ENCODE data around the gene TEX53. TPM values are rescaled to one million over a fixed set of nuclear protein-coding genes. Genes with fewer than 3 reads are reported as not detected.

TEX53 gene
- total and polyA plus RNA-seq, 2 donors (not counting 1 experiment from before 2014, with no cell fraction given) = not detected

- no peaks in the 10 kb centered on the region for H3K36me3 ChIP-seq (ENCODE audit: control insufficient read depth, insufficient read depth, low read length)
- peaks cover 3% of the 10 kb centered on the region for H3K4me1 ChIP-seq (ENCODE audit: control insufficient read depth, extremely low read depth, insufficient read depth, low read length)
- no peak overlapping the region for H3K4me3 ChIP-seq (replicated peaks in 1 of 4; ENCODE audit: control extremely low read depth in 1 of 4, insufficient read depth in 1 of 4, low read depth in 3 of 4, low read length in 4 of 4)
- no peaks in the 10 kb centered on the region for H3K79me2 ChIP-seq (ENCODE audit: control insufficient read depth, insufficient read depth, low read length)
- no peaks in the 10 kb centered on the region for H3K9me3 ChIP-seq (ENCODE audit: control insufficient read depth, insufficient read depth, low read depth, low read length)
- DNase-seq (ENCODE audit: low read depth in 2 of 2) = peak; percentile 40 to 73
- no peak overlapping the region for H3K9ac ChIP-seq (ENCODE audit: insufficient read depth, low read length)
- no peak overlapping the region for H2AFZ ChIP-seq (ENCODE audit: low read length)
- H3K27me3 ChIP-seq (ENCODE audit: control insufficient read depth, insufficient read depth, low read length) = peaks cover 2% of the 10 kb centered on the region
- H4K20me1 ChIP-seq (ENCODE audit: control insufficient read depth, extremely low read depth, insufficient read depth, low read length) = no peaks in the 10 kb centered on the region
- TF ChIP-seq CTCF (conservative IDR thresholded peaks at IDR 0.05 in 1 of 2, IDR thresholded peaks at IDR 0.05 in 1 of 2; ENCODE audit: low read depth in 1 of 2, low read length in 2 of 2) (no peak), EZH2 (IDR thresholded peaks at IDR 0.05; ENCODE audit: low read length, missing control alignments) (no peak)
- H3K4me2 ChIP-seq (ENCODE audit: extremely low read depth, insufficient read depth, low read length) = no peak overlapping the region
- H3K27ac ChIP-seq (ENCODE audit: insufficient read depth, low read length) = no peak overlapping the region
Measured at GRCh38 chr9:114655689-114656088, 1.9 kb downstream of the TEX53 start.

GRCh38 chr9:114653556-114654159 is 3.9 kb downstream of the TEX53 start:
- Histone ChIP-seq H3K4me1 (ENCODE audit: control insufficient read depth, extremely low read depth, insufficient read depth, low read length) (peaks cover 3% of the 10 kb centered on the region), H3K4me3 (replicated peaks in 1 of 4; ENCODE audit: control extremely low read depth in 1 of 4, insufficient read depth in 1 of 4, low read depth in 3 of 4, low read length in 4 of 4) (no peak overlapping the region), H3K9me3 (ENCODE audit: control insufficient read depth, insufficient read depth, low read depth, low read length) (no peaks in the 10 kb centered on the region), H3K36me3 (ENCODE audit: control insufficient read depth, insufficient read depth, low read length) (no peaks in the 10 kb centered on the region), H3K79me2 (ENCODE audit: control insufficient read depth, insufficient read depth, low read length) (no peaks in the 10 kb centered on the region), H4K20me1 (ENCODE audit: control insufficient read depth, extremely low read depth, insufficient read depth, low read length) (no peaks in the 10 kb centered on the region), H3K9ac (ENCODE audit: insufficient read depth, low read length) (no peak overlapping the region), H3K4me2 (ENCODE audit: extremely low read depth, insufficient read depth, low read length) (no peak overlapping the region), H2AFZ (ENCODE audit: low read length) (peak overlapping the region; percentile 66), H3K27me3 (ENCODE audit: control insufficient read depth, insufficient read depth, low read length) (no peaks in the 10 kb centered on the region), H3K27ac (ENCODE audit: insufficient read depth, low read length) (no peak overlapping the region)
- TF ChIP-seq CTCF (conservative IDR thresholded peaks at IDR 0.05 in 1 of 2, IDR thresholded peaks at IDR 0.05 in 1 of 2; ENCODE audit: low read depth in 1 of 2, low read length in 2 of 2) (peak; percentile 98 to 99), EZH2 (IDR thresholded peaks at IDR 0.05; ENCODE audit: low read length, missing control alignments) (no peak)
- peak; percentile 63 to 80 for DNase-seq (ENCODE audit: low read depth in 2 of 2)

- Histone ChIP-seq H2AFZ (ENCODE audit: low read length) (peak overlapping the region; percentile 66), H3K27ac (ENCODE audit: insufficient read depth, low read length) (no peak overlapping the region), H3K36me3 (ENCODE audit: control insufficient read depth, insufficient read depth, low read length) (no peaks in the 10 kb centered on the region)
Measured at GRCh38 chr9:114652776-114653555, 4.6 kb downstream of the TEX53 start.

More at GRCh38 chr9:114652776-114653555, 4.6 kb downstream of the TEX53 start:
- H3K4me1 ChIP-seq (ENCODE audit: control insufficient read depth, extremely low read depth, insufficient read depth, low read length) = peaks cover 3% of the 10 kb centered on the region
- H4K20me1 ChIP-seq (ENCODE audit: control insufficient read depth, extremely low read depth, insufficient read depth, low read length) = no peaks in the 10 kb centered on the region
- no peaks in the 10 kb centered on the region for H3K27me3 ChIP-seq (ENCODE audit: control insufficient read depth, insufficient read depth, low read length)
- peak in 1 of 2 donors; percentile 56 for DNase-seq (ENCODE audit: low read depth in 2 of 2)
- H3K79me2 ChIP-seq (ENCODE audit: control insufficient read depth, insufficient read depth, low read length) = no peaks in the 10 kb centered on the region
- no peak overlapping the region for H3K4me2 ChIP-seq (ENCODE audit: extremely low read depth, insufficient read depth, low read length)
- H3K9ac ChIP-seq (ENCODE audit: insufficient read depth, low read length) = no peak overlapping the region
- no peaks in the 10 kb centered on the region for H3K9me3 ChIP-seq (ENCODE audit: control insufficient read depth, insufficient read depth, low read depth, low read length)
- TF ChIP-seq CTCF (conservative IDR thresholded peaks at IDR 0.05 in 1 of 2, IDR thresholded peaks at IDR 0.05 in 1 of 2; ENCODE audit: low read depth in 1 of 2, low read length in 2 of 2) (no peak), EZH2 (IDR thresholded peaks at IDR 0.05; ENCODE audit: low read length, missing control alignments) (no peak)
- H3K4me3 ChIP-seq (replicated peaks in 1 of 4; ENCODE audit: control extremely low read depth in 1 of 4, insufficient read depth in 1 of 4, low read depth in 3 of 4, low read length in 4 of 4) = no peak overlapping the region

Data from fibroblast of lung (primary cell).